Thyroid gland (tissue), 4 donors: ENCODE data around the gene CERK.

Source experiments
- POLR2A ChIP-seq, 2 donors: fragments of 450-650 bp; IDR thresholded peaks; one replicate each; pipeline ENCODE4 v1.6.1; 2017; ENCODE audit warnings: antibody characterized with exemption in 2 of 2, mild to moderate bottlenecking in 2 of 2, moderate library complexity in 1 of 2
- TF ChIP-seq, protein P1 (sequence below), 6 experiments: fragments of 200-600 bp in 3 of 6; fragments of 450-650 bp in 3 of 6; sonication (generic) in 3 of 6; IDR thresholded peaks; one replicate each; pipeline ENCODE4 v1.5.1; 2016 to 2019; ENCODE audit warnings: antibody characterized with exemption in 6 of 6, mild to moderate bottlenecking in 2 of 6, inconsistent platforms in 1 of 6, moderate library complexity in 1 of 6

DNA sequence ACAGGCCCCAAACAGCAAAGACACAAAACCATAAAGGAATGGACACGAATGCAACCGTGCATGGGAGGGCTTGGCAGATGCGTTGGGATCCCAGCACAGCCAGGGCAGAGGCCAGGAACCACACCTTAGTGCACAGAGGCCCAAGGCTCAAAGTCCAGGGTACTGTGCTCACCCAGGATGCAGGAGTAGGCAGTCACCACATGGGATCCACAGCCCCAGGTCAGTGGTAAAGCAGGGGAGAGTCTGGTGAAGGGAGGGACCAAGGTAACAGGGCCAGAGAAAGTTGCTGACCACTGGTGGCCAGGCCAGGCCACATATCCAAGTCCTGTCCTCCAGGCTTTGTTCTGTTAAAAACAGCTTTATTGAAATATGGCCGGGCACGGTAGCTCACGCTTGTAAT, 6.5 kb upstream of the CERK start:
- TF ChIP-seq, protein P1, sequence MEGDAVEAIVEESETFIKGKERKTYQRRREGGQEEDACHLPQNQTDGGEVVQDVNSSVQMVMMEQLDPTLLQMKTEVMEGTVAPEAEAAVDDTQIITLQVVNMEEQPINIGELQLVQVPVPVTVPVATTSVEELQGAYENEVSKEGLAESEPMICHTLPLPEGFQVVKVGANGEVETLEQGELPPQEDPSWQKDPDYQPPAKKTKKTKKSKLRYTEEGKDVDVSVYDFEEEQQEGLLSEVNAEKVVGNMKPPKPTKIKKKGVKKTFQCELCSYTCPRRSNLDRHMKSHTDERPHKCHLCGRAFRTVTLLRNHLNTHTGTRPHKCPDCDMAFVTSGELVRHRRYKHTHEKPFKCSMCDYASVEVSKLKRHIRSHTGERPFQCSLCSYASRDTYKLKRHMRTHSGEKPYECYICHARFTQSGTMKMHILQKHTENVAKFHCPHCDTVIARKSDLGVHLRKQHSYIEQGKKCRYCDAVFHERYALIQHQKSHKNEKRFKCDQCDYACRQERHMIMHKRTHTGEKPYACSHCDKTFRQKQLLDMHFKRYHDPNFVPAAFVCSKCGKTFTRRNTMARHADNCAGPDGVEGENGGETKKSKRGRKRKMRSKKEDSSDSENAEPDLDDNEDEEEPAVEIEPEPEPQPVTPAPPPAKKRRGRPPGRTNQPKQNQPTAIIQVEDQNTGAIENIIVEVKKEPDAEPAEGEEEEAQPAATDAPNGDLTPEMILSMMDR (IDR thresholded peaks at IDR 0.05) = no peak
- TF ChIP-seq POLR2A (IDR thresholded peaks at IDR 0.05) = no peak
